ENCODE data around the gene SPIC.

Gene SPIC

DNA sequence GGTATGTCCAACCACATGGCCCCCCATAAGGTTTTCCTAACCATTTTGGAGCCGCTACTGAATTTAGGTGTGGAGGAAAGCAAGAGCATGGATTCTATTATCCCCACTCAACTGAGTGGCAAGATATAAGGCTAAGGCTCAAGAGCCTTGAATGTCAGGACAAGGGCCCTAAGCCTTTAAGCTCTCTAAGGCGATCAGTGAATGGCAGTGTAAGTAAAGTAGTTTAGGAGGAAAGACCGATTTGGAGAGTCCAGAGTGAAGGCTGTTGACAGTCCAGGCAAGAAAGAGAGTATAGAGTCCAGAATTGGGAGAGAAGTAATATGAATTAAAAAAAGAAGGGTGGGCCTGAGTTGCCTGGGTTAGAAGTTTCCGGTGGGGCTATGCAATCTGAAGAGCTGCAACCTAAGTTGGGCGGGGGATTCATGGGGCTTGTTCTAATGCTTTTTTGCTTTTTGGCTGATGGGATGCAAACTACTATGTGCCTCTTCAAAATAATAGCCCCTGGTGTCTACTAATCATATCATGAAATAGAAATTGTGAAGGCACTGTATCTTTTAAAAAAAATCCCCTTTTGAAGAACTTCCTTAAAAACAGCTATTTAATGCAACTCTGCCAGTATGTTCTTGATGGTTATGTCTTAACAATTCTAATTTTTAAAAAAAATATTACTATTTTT is at the start of gene SPIC:
Gene SPIC, plus strand, starts transcription at position 626 of the 676 bp plus-strand sequence. CDS start 1,569 bp downstream, outside the sequence.
- H3K4me3 ChIP-seq (ENCODE audit: low read length), result no peak within 1 kb of the TSS
- TF ChIP-seq, protein P1, sequence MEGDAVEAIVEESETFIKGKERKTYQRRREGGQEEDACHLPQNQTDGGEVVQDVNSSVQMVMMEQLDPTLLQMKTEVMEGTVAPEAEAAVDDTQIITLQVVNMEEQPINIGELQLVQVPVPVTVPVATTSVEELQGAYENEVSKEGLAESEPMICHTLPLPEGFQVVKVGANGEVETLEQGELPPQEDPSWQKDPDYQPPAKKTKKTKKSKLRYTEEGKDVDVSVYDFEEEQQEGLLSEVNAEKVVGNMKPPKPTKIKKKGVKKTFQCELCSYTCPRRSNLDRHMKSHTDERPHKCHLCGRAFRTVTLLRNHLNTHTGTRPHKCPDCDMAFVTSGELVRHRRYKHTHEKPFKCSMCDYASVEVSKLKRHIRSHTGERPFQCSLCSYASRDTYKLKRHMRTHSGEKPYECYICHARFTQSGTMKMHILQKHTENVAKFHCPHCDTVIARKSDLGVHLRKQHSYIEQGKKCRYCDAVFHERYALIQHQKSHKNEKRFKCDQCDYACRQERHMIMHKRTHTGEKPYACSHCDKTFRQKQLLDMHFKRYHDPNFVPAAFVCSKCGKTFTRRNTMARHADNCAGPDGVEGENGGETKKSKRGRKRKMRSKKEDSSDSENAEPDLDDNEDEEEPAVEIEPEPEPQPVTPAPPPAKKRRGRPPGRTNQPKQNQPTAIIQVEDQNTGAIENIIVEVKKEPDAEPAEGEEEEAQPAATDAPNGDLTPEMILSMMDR (conservative IDR thresholded peaks at IDR 0.05; ENCODE audit: low read length), result no peak
- no peak for DNase-seq (ENCODE audit: low read depth)

DNA sequence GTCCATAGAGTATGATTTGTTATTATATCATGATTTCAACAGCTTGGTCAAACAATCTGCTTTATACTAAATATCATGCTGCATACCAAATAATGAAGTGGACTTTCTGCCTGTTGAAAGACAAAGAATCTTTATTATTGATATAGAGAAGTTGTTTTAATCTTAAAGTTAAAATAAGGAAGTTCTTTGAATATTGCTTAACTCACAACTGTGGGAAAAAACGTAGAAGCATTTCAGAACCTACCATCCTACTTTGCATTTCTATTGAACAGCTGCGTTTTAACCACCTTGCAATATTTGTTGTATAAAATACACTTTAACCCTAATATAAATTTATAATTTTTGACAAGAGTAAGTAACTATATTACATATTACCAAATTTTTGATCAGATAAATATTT is 44.7 kb upstream of the SPIC start:
- TF ChIP-seq, protein P1 (conservative IDR thresholded peaks at IDR 0.05; ENCODE audit: low read length), result no peak
- DNase-seq (ENCODE audit: low read depth), result no peak
- H3K4me3 ChIP-seq (ENCODE audit: low read length), result no peak overlapping the region

DNA sequence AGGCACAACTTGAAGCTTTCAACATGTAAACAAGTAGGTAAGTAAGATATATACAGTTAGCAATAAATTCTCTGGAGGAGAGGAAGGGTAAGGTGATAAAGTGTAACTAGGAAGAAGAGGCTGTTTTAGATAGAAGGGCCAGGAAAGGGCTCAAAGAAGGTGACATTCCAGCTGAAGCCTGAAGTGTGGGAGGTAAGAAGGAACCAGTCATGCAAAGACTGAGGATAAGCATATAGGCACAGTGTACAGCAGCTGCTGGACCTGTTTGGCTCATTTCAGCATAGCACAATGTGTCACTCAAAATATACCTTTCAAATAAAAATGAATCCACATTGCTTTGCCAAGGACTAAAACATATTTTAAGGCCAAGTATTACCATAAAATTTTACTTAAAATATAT is 39.0 kb upstream of the SPIC start:
- H3K4me3 ChIP-seq (ENCODE audit: low read length), result no peak overlapping the region
- TF ChIP-seq, protein P1 (conservative IDR thresholded peaks at IDR 0.05; ENCODE audit: low read length), result no peak
- DNase-seq (ENCODE audit: low read depth), result no peak

DNA sequence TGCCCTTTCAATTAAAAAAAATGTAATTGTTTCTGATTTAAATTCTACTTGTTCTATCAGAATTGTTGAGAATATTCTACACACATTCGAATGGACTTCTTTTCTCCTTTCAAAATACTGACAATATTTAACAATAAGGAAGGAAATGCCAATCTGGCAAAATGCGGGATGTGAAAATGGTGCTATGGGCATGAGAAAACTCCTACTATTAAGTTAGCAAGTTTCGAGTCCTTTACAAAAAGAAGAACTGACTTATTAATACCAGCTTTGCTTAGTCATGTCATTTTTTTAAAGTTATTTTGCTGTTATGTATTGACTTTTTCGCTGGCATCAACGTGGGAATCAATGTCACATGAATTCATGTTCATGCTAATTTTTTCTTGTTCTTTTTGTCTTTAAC is 35.9 kb upstream of the SPIC start:
- TF ChIP-seq, protein P1 (conservative IDR thresholded peaks at IDR 0.05; ENCODE audit: low read length), result no peak
- no peak overlapping the region for H3K4me3 ChIP-seq (ENCODE audit: low read length)
- DNase-seq (ENCODE audit: low read depth), result no peak

DNA sequence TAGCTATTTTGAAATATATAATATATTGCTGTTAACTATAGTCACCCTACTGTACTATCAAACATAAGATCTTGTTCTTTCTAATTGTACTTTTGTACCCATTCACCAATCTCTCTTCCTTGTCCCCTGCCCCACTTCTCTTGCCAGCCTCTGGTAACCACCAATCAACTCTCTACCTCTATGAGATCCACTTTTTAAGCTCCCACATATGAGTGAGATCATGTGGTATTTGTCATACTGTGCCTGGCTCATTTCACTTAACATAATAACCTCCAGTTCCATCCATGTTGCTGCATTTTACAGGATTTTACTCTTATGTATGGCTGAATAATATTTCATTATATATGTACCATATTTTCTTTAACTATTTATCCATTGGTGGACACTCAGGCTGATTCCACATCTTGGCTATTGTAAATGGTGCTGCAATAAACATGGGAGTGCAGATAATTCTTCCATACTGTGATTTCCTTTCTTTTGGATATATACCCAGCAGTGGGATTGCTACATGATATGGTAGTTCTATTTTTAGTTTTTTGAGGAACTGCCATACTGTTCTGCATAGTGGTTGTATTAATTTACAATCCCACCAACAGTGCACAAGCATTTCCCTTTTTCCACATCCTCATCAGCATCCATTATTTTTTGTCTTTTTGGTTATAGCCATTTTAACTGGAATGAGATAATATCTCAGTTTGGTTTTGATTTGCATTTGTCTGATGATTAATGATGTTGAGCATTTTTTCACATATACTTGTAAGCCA is 33.5 kb upstream of the SPIC start:
- DNase-seq (ENCODE audit: low read depth), result no peak
- TF ChIP-seq, protein P1 (conservative IDR thresholded peaks at IDR 0.05; ENCODE audit: low read length), result no peak
- H3K4me3 ChIP-seq (ENCODE audit: low read length), result no peak overlapping the region

DNA sequence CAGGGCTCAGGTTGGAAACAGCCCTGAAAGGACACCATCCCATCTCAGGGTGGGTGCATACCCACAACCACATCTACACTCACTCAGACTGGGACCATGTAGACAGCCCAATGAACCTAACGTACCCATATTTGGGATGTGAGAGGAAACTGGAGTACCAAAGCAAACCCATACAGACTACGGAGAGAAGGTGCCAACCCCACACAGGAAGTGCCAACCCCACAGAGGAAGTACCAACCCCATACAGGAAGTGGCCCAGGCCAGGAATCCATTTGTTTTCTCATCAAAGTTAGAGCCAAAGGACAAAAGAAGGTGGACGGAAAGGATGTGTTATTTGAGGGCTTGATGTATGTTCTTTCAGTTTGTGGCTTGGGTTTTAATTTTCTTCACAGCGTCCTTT is 19.5 kb upstream of the SPIC start:
- H3K4me3 ChIP-seq (ENCODE audit: low read length), result no peak overlapping the region
- TF ChIP-seq, protein P1 (conservative IDR thresholded peaks at IDR 0.05; ENCODE audit: low read length), result no peak

More for the DNA sequence above, 19.5 kb upstream of the SPIC start:
- DNase-seq (ENCODE audit: low read depth), result no peak

Data from AG10803 (cell line).